IPS-18c (cell line): ENCODE measurements around the gene TBXAS1.
"Not testable (repeated sequence)": the region's sequence is repeated elsewhere in the genome, so short reads cannot be mapped to it uniquely, and the experiment has no call there.

Source experiments
- H3K4me3 ChIP-seq: 2 replicates; pipeline ENCODE4 v1.7.0; 2013; ENCODE audit warnings: low read depth, mild to moderate bottlenecking, low read length, moderate library complexity; ENCODE audit not compliant: insufficient read depth
- H3K9me3 ChIP-seq: one replicate; pipeline ENCODE4 v1.6.1; 2013; ENCODE audit warnings: mild to moderate bottlenecking, low read length, moderate library complexity; ENCODE audit not compliant: control insufficient read depth, insufficient read depth

The TBXAS1 gene

DNA sequence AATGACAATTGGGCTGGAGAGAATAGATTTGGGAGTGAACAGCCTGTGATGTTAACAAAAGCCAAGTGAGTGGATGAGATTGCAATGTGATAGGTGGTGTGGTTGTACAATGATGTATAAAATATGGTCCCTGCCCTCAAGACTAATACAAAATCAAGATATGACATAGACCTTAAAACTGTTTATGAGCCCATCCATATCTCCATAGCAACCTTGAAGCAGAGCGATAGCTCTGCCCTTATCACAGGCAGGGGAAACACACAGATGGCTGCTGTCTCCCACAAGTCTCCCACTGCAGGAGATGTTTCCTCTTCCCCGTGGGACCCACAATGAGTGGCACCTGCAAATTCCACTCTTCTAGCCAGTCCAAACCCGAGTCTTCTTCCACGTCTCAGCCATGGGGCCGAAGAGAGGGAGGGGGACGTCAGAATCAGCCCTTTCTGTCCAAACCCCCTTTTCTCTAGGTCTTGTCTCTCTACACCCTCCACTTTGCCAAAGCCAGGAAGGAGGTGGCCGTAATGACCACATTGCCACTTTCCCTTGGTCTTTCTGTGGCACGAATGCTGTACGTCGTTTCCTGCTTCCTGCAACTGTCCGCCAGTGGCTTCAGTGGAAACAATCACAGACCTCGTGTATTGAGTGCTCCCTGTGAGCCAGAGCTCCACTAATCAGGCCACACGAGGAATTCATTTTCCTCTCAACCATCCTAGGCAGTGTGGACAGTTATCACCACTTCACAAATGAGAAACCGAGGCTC is 7.5 kb upstream of the TBXAS1 start:
- Histone ChIP-seq H3K9me3 (no peaks in the 10 kb centered on the region), H3K4me3 (no peak overlapping the region)

DNA sequence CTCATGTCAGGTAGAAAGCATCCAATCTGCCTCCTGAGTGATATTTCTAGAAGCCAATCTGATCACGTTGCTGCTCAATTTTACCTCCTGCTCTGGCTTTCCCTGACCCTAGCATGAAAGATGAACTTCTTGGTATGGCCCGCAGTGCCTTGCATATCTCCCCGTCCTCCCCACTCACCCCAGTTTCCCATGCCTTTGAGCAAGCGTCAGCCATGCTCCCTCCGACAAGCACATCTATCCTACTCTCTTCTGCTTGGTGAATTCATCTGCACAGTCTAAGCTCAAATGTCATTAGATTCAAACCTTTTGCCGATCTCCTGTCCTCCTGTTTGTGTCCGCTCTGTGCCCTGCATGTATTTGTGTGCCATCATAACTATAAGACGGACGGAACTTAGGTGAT is 6.2 kb upstream of the TBXAS1 start:
- H3K9me3 ChIP-seq: no peaks in the 10 kb centered on the region

DNA sequence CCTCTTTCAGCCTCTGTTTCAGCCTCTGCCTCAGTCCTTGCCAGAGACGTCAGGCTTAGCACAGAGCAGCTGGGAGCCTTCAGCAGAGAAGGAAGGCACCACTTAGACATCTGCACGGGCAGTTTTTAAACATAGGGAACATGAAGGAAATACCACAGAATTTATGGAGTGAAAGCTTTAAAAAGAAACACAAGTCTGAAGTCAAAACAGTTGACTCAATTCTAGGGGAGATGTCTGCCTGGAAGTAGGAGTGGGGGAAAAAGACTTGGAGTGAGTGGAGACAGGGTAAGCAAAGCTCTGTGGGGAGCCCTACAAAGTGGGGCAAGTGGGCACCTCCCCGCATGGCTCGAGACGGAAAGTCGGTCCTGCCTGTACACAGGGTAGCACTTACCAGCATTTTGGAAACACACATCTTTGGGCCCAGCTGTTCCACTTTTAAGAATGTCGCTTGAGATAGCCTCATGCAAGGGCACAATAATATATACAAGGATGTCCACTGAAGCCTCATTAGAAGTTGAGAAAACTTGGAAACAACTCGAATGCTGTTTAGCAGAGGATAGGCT is 5.0 kb upstream of the TBXAS1 start:
- no peaks in the 10 kb centered on the region for H3K9me3 ChIP-seq
- H3K4me3 ChIP-seq: no peak overlapping the region

More for the DNA sequence above, 6.2 kb upstream of the TBXAS1 start:
- no peak overlapping the region for H3K4me3 ChIP-seq

DNA sequence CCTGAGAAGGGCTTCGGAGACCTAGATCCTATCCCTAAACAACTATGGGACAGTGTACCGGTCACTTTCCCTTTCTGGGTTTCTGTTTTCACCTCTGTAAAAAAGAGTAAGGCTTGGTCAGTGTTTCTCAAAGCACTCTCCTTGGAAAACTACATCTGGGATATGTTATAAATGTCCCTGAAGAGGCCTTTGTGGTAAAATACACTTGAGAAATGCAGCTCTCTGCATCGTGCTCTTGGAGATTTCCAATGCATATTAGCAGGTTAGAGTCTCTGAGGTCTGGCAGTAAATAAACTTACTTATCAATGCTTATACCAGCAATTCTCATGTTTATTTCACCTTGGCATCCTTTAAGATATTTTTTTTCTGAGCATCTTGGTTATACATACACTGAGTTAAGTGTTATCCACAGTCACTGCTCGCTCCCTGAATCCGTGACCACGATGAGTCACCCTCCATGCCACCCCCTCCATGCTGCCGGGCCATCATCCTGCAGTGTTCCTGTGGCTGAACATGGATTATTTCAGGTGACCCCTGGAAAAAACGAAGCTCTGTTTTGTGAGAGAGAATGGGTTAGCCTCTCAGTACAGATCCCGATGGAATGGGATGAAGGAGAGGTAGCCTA is 3.3 kb upstream of the TBXAS1 start:
- no peak overlapping the region for H3K4me3 ChIP-seq
- no peaks in the 10 kb centered on the region for H3K9me3 ChIP-seq

DNA sequence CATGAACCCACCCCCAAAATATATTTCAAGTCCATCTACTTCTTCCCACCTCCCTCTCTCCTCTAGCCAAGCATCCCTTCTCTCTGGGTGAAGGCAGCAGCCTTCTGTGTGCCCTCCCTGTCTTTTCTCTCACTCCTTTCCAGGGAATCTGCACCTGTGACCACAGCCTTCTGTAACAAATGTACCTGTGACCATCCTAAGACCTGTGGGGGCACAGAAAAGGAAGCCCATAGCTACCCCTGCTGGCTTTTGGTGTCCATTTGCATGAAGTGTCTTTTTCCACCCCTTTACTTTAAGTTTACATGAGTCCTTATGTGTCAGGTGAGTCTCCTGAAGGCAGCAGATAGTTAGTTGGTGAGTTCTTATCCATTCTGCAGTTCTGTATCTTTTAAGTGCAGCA is 2.0 kb upstream of the TBXAS1 start:
- H3K9me3 ChIP-seq: peaks cover 2% of the 10 kb centered on the region
- no peak overlapping the region for H3K4me3 ChIP-seq

DNA sequence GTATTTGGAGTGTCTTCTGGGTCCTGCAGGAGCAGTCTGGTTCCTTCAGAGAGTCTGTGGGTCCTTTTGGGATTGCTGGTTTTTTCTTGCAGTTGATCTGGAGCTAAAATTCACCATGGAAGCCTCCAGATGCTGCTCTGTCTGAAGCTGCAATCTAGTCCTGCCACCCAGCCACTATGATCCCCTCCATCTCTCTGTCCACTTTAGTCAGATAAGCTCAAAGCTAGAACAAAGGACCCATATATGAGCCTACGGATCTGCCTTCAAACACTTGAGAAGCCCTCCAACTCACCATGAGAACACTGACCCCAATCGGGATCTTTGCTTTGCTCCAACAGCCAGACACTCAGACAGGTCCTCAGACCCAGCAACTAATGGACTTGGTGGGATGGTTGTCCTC is 618 bp upstream of the TBXAS1 start:
- no peak overlapping the region for H3K4me3 ChIP-seq

DNA sequence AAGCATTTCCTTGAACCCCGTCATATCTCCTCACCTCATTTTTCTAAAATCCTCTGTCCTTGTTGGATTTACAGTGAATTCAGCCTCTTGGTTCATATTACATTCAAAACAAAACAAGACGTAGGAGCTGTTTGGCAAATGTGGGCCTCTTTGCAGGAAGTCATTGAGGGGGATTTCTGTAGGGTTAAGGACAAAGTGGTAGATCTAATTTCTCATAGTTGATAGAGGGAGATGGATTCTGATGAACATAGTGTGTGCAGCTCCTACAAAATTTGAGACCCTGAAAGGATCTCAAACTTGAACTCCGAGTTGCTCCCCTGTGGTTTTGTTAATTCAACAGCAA is 682 bp downstream of the TBXAS1 start:
- Histone ChIP-seq H3K9me3 (peaks cover 2% of the 10 kb centered on the region), H3K4me3 (no peak overlapping the region)

More for the DNA sequence above, 618 bp upstream of the TBXAS1 start:
- H3K9me3 ChIP-seq: peaks cover 2% of the 10 kb centered on the region

DNA sequence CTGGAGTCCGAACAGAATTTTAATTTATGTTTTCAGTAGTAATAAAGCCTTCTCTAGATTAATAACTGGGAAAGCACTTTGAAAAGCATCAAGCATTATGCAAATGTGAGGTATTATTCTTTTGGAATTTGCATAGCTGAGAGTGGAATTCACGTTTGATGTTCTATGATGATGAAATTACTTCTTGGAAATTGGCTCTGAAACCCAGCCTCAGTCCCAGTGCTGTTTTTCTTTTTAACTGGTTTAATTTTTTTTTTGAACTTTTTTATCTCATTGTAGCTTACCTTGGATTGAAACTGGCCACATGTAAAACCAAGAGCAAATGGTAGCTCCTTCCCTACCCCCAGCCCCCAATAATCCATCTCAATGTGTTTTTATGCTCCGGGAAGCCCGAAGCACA is 1.2 kb downstream of the TBXAS1 start:
- H3K4me3 ChIP-seq: no peak overlapping the region

DNA sequence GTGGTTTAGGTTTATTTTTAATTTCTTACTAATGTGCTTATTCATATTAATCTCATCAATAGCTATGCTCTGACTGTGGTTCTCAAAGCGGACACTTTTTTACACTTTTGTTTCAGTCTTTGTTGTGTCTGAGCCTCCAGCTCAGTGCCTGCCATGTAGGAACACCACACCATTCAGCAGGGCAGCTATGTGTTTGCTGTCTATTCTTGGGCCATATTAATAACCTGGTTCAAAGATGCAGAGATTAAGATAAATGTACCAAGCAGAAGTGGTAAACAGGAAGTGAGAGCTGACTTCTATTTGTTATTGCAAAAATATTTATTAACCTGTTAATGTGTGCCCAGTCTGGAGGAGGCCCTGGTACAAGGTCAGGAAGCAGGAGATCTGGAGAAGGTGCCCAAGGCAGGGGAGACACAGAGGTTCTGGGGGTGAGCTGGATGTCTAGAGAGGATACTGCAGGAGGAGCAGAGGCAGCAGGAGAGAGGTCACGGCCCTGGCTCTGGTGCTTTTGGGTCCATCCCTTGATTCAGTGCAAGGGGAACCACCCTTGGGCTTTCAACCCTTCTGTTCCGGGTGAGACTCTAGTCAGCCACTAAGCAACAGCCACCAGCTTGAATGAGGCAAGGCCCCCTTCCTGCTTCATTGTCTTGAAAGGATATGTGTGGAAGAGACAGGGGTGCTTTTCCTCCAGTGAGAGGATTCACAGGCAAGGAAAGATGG is 1.9 kb downstream of the TBXAS1 start:
- no peak overlapping the region for H3K4me3 ChIP-seq
- peaks cover 2% of the 10 kb centered on the region for H3K9me3 ChIP-seq

More for the DNA sequence above, 1.2 kb downstream of the TBXAS1 start:
- H3K9me3 ChIP-seq: peaks cover 2% of the 10 kb centered on the region

DNA sequence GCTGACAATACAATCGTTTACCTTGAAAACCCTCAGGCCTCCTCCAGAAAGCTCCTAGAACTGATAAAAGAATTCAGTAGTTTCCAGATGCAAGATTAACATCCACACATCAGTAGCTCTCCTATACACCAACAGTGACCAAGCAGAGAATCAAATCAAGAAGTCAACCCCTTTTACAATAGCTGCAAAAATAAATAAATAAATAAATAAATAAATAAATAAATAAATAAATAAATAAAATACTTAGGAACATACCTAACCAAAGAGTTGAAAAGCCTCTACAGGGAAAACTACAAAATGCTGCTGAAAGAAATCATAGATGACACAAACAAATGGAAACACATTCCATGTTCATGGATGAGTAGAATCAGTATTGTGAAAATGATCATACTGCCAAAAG is 6.8 kb downstream of the TBXAS1 start:
- H3K9me3 ChIP-seq, H3K4me3 ChIP-seq: not testable (repeated sequence)

DNA sequence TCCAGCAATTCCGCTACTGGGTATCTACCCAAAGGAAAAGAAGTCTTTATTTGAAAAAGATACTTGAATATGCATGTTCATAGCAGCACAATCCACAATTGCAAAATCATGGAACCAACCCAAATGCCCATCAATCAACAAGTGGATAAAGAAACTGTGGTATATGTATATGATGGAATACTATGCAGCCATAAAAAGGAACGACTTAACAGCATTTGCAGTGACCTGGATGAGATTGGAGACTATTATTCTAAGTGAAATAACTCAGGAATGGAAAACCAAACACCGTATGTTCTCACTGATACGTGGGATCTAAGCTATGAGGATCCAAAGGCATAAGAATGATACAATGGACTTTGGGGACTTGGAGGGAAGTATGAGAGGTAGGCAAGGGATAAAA is 8.2 kb downstream of the TBXAS1 start:
- H3K4me3 ChIP-seq, H3K9me3 ChIP-seq: not testable (repeated sequence)

DNA sequence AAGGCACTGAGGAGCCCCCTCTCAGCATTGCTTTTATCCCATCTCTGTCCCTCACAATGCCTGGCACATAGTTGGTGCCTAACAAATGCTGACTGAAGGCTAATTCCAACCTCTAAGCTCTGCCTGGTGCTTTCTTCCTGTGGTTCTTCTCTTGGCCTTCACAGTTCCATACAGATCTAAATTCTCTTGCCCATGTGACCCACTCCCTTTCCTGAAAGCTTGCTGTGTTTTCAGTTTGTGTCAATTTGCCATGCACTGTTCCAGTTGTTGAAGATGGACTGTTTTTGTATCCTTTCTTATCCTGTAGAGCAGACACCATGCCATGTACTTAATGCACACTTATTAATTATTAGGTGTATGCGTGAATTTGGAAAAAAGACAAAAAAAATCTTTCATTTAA is 9.2 kb downstream of the TBXAS1 start:
- Histone ChIP-seq H3K4me3 (no peak overlapping the region), H3K9me3 (no peaks in the 10 kb centered on the region)

DNA sequence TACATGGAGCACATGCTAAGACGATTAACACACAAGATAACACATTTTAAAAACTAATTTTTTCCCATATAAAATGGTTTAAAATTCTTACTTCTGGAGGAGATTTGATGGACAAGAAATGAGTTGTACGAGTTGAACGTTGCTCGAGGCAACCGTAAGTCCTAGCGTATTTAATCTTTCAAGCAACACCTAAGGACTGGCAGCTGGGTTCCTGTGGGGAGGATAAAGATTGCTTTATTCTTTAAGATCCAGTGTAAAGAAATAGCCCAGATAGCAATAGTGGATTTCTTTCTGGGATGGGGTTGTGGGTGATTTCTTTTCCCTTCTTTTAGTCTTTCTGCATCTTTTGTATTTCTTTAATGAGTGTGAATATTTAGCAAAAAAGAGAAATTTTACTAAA is 9.8 kb downstream of the TBXAS1 start:
- Histone ChIP-seq H3K9me3 (no peaks in the 10 kb centered on the region), H3K4me3 (no peak overlapping the region)

DNA sequence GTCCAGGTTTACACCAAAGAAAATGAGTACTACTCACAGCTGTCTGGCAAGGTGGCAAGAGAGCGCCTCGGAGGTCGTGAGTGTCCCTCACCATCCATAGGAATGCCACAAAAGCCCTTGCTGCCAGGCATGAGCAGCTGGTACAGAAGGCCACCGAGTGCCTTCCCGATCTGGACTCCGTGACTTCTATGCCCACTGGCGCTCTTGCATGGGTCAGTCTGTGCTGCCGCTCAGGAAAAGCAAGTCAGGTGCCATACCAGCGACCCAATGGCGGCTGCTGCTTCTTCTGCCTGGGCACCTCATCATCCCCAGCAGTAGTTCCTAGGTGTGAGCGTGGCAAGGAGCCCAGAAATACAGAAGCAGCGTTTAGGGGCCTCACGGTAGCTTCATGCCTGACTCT is 11.7 kb downstream of the TBXAS1 start:
- Histone ChIP-seq H3K4me3 (no peak overlapping the region), H3K9me3 (no peaks in the 10 kb centered on the region)

DNA sequence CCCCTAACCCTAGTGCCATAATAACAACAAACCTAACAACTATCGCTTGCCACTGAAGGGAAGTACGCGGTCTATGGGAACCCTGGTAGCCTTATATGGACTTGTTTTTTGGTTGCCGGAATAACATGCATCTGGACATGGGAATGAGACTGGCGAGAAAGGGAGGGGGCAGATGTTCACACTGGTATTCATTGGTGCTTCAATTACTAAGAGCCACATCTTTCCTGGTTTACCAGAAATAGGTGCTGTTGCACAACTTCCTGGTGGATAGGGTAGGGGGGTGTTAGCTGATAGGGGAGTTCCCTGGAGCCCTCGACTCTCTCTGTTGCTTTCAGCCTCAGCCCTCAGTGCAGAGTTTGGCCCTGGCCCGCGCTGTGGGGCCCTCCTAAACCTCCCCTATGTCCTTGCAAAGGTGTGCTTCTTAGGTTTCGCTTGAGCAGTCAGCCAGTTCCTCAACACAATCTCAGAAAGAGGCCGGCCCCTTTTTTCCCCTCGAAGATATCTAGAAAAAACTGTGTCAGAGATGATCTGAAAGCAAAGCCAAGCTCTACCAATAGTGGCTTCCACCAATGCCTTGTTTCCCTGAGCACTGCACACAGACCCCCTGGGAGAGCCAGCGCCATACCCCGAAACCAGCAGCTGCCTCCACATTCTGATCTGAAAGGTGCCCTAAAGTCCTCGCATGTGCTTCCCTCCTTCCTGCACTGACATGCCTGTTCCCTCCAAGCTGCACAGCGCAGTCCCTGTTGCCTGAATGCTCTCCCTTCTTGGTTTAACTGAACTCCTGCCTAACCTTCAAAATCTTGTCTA is 13.5 kb downstream of the TBXAS1 start:
- Histone ChIP-seq H3K4me3 (no peak overlapping the region), H3K9me3 (no peaks in the 10 kb centered on the region)

DNA sequence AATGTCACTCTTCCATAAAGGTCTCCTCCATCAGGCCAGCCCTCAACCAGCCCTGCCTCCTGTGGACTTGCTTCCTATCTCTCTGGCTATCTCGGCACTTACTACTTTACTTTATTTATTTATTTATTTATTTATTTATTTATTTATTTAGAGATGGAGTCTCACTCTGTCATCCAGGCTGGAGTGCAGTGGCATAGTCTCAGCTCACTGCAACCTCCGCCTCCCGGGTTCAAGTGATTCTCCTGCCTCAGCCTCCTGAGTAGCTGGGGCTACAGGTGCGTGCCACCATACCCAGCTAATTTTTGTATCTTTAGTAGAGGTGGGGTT is 14.1 kb downstream of the TBXAS1 start:
- not testable (repeated sequence) for H3K4me3 ChIP-seq, H3K9me3 ChIP-seq

DNA sequence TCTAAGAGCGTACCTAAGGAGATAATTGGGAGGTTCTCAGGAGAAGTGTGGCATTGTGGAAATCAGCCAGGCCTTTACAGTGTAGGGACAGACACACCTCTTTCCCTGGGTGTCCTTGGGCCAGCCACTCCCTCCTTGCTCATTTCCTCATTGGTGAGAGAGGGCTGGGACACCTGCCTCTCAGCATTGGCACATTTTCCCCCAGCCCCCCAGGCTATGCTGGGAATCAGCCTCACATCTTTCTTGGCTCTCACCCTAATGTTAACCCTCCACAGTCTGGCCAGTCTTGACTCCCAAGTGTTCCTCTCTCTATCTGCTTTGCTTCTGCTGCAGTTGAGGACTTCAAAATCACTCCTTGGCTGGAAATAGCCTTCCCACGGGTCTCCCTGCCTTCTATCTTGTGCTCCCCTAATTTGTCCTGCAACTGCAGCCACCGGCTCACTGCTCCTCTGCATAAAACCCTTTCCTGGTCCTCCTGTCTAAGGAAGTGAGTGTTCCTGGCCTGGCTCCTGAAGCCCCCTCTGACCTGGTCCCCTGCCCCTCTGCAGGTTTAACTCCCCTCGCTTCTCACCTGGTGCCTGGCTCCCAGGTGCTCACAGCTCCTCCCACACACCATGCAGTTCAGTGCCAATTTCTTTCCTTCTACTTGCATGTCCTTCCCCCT is 15.8 kb downstream of the TBXAS1 start:
- Histone ChIP-seq H3K9me3 (no peaks in the 10 kb centered on the region), H3K4me3 (no peak overlapping the region)
